ENCODE data around the gene FAM222A.

DNA sequence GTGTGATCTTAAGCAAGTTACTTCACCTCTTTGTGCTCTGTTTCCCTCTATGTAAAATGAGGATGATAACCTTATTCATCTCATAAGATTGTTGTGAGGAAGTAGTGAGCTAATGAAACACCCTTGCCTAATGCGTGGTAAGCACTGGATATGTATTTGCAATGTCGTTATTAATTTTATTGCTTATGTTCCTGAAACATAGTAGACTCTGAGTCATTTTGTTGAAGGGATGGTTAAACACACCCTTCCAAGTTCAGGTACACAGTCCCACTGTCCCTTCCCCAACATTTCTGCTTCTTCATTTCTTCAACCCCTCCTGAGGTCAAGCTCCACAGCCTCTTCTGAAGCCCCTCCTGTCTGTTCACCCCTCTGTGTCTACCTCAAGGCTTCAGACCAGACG is 40.2 kb upstream of the FAM222A start:
- TF ChIP-seq, protein P1, sequence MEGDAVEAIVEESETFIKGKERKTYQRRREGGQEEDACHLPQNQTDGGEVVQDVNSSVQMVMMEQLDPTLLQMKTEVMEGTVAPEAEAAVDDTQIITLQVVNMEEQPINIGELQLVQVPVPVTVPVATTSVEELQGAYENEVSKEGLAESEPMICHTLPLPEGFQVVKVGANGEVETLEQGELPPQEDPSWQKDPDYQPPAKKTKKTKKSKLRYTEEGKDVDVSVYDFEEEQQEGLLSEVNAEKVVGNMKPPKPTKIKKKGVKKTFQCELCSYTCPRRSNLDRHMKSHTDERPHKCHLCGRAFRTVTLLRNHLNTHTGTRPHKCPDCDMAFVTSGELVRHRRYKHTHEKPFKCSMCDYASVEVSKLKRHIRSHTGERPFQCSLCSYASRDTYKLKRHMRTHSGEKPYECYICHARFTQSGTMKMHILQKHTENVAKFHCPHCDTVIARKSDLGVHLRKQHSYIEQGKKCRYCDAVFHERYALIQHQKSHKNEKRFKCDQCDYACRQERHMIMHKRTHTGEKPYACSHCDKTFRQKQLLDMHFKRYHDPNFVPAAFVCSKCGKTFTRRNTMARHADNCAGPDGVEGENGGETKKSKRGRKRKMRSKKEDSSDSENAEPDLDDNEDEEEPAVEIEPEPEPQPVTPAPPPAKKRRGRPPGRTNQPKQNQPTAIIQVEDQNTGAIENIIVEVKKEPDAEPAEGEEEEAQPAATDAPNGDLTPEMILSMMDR (IDR thresholded peaks at IDR 0.05; ENCODE audit: low read depth, low read length, poor library complexity, severe bottlenecking), result no peak
- no peak for TF ChIP-seq EZH2phosphoT487 (IDR thresholded peaks at IDR 0.05; ENCODE audit: borderline replicate concordance, low read length)
